Esophagus muscularis mucosa (tissue), 3 donors: ENCODE measurements around the gene ZNF22.

Experiments
- CTCF ChIP-seq, 3 experiments: fragments of 200-600 bp in 2 of 3; fragments of 450-650 bp in 1 of 3; sonication (generic) in 2 of 3; IDR thresholded peaks; one replicate each; pipeline ENCODE4 v1.5.1; 2017 to 2019; ENCODE audit warnings: antibody characterized with exemption in 3 of 3, mild to moderate bottlenecking in 2 of 3, moderate library complexity in 1 of 3
- POLR2A ChIP-seq: fragments of 450-650 bp; IDR thresholded peaks from one replicate; pipeline ENCODE4 v1.6.1; 2017; ENCODE audit warnings: antibody characterized with exemption, moderate library complexity, mild to moderate bottlenecking, low read depth

GRCh38 chr10:44970812-44971395 is 29.8 kb upstream of the ZNF22 start:
- TF ChIP-seq CTCF (IDR thresholded peaks at IDR 0.05): no peak
- TF ChIP-seq POLR2A: no peak
